Fibroblast of gingiva (primary cell): ENCODE data around the gene IRF2.
A peak's percentile ranks its signal among the peaks of the same experiment; 100 is the strongest.
"Not testable (repeated sequence)": the region's sequence is repeated elsewhere in the genome, so short reads cannot be mapped to it uniquely, and the experiment has no call there.

ENCODE experiments used
- DNase-seq: peaks from one replicate; pipeline ENCODE4 v3.0.0-alpha.2; 2011; ENCODE audit warnings: low read depth

The IRF2 gene

DNA sequence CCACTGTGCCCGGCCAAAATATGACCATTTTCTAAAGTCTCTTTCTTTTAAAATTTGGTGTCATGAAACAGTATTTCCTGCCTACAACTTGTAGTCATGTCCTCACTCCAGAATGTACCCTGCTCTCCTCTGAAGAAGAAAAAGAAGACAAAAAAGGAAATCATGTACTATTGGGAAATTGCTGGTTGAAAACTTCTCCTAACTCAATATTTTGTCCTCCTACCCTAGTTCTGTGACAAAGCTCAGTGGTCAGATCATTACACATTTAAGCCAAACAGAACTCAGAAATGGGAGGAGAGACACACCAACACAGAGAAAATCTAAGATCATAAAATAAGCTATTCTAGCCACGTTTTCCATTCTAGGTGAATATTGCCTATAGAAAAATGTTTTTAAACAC lies 127.7 kb downstream of the IRF2 start:
- no peak for DNase-seq

DNA sequence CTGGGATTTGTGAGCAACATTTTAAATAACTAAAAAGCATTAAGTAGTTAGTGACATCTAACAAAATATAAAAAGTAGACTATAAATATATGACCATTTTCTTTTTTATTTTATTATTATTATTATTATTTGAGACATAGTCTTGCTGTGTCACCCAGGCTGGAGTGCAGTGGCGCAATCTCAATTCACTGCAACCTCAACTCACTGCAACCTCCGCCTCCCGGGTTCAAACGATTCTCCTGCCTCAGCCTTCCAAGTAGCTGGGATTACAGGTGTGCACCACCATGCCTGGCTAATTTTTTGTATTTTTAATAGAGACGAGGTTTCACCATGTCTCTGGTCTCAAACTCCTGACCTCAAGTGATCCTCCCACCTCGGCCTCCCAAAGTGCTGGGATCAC lies 128.1 kb downstream of the IRF2 start:
- DNase-seq: not testable (repeated sequence)

DNA sequence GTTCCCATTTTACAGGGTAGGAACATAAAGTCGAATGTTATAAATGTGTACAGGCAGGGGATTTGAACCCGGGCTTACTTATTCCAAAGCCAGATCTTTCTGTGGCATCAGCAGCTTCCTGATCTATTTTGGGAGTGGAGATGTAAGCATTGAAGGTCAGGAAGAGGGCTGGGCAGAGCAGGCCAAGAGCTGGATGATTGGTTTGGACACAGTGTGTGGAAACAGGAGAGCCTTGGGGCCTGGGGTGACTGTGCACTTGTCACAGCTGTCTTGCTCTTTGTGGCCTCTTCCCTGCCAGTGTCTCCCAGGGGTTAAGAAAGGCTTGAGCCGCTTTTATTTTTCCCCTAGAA lies 128.8 kb downstream of the IRF2 start:
- DNase-seq: no peak

DNA sequence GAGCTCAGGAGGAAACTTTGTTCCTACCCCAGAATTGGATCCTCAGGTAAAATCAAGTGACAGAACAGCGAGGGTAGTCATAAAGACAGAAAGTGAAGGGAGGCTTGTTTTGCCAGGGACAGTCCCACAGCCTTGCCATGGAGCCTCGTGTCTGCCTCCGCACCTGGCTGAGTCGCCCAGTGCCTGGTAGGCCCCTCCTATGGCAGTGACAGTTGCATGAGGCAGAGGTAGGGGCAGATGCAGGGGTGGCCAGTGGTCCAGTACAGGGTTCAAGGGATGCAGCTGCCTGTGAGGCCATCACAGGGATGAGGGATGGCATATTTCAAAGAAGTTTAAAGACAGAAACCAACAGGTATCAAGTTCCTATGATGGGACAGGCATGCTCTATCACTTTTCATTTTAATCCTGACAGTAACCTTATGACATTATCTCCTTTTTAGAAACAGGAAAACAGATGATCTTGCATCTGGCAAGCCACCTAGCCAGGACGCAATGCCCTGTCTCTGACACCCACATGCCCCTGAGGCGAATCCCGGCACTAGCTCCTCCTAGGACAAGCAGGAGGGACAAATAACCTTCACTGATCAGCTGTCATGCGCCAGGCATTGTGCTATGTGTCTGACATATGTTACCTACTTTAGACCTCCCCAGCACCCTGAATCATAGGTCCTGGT lies 129.3 kb downstream of the IRF2 start:
- DNase-seq: no peak

DNA sequence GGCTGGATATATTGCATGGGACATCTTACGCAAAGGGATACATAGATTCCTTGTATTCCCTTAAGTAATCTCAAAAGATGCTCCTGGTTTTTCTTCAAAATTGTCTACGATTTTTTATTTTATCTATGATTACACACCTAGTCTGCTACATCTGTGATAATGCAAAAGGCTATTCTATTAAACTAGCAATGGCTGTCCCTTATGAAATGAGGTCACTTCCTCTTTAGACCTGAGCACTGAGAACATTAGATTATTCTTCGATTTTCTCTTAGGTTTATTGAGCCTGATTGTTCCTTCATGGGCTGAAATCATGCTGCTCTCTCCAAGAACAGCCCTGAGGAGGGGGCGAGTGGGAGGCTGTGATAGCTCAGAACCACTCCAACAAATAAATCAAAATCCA lies 129.9 kb downstream of the IRF2 start:
- no peak for DNase-seq

DNA sequence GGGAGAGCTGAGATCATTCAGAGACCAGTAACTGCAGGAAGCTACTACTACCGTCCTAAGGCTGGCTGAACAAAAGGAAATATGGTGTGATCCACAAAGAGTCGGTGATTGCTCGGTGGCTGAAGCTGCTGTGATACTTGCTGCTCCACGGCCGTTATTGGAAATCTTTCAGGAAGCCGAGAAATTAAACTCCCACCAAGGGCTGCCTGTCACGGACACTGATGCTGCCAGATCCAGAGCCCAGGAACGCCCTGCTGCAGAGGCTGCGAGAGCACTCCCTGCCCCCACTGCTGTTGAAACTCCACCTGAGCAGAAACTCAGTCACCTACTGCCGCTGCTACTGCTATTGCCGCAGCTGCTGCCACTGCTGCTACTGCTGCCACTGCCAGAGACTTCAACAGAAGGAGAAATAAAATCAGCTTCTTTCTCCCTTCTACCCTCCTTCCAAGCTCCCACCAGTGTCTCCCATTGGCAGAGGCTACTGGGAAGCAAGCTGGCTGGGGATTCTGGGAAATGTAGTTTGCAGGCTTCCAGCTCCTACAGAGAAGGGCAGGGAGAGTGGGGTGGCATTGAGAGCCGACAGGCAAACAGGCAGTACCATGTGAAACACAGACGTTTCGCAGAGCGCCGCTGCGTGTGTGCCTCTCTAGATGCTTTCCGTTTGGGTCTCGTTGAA lies 130.7 kb downstream of the IRF2 start:
- peak; percentile 69 for DNase-seq

DNA sequence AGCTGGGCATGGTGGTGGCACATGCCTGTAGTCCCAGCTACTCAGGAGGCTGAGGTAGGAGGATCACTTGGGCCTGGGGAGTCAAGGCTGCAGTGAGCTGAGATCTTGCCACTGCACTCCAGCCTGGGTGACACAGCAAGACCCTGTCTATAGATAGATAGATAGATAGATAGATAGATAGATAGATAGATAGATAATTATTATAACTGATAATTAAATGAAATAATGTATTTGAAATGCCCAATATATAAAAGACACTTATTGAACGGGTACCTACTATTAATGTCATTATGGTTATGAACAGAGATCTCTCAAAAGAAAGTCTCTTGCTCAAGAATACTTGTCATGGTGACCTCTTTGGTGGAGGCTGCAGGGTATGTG lies 131.5 kb downstream of the IRF2 start:
- not testable (repeated sequence) for DNase-seq

DNA sequence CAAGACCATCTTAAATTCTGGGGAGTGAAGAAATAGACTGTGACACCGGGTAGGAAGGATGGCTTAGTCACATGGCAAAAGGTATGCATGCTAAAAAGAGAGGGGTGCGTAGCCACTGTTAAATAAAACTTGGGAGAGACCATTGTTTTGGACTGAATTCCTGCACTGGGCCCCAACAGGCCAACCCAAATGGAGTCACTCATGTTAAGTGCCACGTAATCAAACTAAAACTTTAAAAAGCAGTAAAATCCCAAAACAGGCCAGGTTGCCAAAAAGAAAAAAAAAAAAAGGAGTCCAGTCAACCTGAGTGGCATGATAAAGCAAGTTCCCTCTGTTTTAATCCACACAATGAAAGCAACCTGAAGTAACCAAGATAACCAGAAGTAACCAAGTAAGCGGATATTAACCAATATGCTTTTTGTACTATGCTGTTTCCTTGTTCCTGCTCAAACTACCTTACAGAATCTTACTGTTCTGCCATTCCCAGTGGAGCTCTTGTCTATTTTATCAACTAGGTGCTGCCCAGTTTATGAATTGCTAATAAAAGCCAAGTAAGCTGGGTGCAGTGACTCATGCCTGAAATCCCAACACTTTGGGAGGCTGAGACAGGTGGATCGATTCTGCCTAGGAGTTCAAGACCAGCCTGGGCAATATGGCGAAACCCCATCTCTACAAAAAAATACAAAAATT lies 132.0 kb downstream of the IRF2 start:
- DNase-seq: no peak

DNA sequence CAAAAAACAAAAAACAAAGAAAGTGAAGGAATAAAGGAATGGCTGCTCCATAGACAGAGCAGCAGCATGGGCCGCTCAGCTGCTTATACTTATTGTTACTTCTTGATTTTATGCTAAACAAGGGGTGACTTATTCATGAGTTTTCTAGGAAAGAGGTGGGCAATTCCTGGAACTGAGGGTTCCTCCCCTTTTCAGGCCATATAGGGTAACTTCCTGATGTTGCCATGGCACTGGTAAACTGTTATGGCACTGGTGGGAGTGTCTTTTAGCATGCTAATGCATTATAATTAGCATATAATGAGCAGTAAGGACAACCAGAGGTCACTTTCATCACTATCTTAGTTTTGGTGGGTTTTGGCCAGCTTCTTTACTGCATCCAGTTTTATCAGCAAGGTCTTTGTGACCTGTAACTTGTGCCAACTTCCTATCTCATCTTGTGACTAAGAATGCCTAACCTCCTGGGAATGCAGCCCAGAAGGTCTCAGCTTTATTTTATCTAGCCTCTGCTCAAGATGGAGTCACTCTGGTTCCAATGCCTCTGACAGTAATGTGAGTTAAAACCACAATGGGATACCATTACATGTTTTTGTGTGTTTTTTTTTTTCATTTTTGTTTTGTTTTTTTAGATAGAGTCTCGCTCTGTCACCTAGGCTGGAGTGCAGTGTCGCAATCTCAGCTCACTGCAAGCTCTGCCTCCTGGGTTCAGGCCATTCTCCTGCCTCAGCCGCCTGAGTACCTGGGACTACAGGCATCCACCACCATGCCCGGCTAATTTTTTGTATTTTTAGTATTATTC lies 134.8 kb downstream of the IRF2 start:
- DNase-seq: not testable (repeated sequence)

DNA sequence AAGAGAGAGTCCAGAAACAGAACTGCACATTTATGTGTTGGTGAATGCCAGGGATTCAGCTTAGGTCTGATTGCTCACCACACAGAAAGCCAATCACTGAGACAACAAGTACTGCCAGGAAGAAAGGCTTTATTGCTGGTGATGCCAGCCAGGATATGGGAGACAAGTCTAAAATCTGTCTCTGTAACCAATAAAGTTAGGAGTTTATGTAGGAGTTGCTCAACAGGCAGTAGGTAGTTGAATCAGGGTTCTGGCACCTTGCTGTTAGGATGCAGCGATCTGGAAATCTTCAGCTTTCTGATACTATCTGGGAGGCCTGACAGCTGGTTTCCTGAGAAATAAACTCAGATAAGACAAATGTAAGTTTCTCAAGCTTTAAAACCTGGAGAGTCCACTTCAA lies 136.4 kb downstream of the IRF2 start:
- DNase-seq: no peak
